ENCODE results near the gene RNU6-9. TPM values are rescaled to one million over a fixed set of nuclear protein-coding genes. Genes with fewer than 3 reads are reported as not detected.

The RNU6-9 gene
- total RNA-seq, 1 experiment from 2014 or later = not detected

- in situ Hi-C loops (cut with HindIII; ENCODE audit: low sequenced_read_pairs) = no loop called here
- no peak for DNase-seq (ENCODE audit: low spot score)
Measured at GRCh38 chr19:927351-927779, 34.1 kb downstream of the RNU6-9 start.

DNA sequence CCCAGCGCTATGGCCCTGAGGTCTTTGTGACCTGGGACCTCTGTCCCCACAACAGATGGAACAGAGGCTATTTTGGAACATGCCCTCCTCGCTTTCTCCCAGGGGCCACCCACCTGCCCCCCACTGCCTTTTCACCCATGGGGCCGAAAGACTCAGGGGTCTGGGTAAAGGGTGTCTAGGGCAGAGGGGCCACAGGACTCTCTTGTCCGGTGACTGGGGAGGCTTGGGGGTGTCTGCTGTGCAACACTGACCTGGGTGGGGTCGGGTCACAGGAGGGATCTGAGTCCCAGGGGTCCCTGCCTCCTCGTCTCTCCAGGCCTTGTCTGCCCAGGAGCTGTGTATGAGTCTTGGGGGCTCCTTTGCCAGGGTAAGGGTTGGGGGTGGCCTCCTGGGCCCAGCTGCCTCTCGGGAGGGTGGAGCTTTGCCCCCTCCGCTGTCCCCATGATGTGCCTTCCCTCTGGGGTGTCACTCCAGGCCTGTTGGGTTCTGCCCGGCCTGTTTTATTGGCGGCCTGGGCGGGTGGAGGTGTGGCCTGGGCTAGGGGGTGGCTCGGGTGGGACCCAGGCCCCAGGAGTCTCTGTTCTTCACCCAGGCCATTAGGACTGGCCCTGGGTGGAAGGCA lies 34.6 kb downstream of the RNU6-9 start:
- DNase-seq (ENCODE audit: low spot score) = no peak
- in situ Hi-C loops (cut with HindIII; ENCODE audit: low sequenced_read_pairs) = no loop called here

DNA sequence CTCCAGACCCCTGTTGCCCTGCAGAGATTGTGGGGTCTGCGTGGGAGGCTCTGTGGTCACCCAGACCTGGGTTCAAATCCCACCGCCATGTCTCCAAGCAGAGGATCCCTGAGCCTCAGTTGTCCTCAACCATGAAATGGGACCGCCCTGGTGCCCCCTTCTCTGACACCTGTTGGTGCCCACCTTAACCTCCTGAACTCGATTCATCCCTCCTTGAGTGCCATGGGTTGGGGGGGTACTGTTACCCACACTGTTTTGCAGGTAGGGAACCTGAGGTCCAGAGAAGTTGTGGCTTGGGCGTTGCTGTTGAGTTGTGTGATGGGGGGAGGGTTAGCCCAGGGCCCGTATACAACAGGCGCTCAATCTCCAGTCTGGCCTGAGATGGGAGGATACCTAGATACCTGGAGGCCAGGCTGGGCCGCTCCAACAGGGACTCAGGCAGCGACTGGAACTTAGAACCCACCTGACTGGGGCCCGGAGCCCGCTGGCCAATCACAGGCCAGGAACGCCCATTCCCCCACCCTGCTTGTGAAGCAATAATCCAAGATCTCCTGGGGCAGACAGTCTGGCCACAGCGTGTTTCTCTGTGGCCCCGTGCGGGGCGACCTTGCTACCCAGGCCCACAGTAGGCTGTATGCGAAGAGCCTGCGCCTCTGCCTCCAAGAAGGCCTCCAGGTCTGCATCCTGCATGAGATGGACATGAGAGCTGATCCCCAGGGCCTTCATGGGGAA lies 35.4 kb downstream of the RNU6-9 start:
- in situ Hi-C loops (cut with HindIII; ENCODE audit: low sequenced_read_pairs) = no loop called here
- peak; percentile 75 for DNase-seq (ENCODE audit: low spot score)

GRCh38 chr19:929203-929890 lies 36.1 kb downstream of the RNU6-9 start:
- in situ Hi-C loops (cut with HindIII; ENCODE audit: low sequenced_read_pairs) = no loop called here
- no peak for DNase-seq (ENCODE audit: low spot score)

- no peak for DNase-seq (ENCODE audit: low spot score)
- in situ Hi-C loops (cut with HindIII; ENCODE audit: low sequenced_read_pairs) = no loop called here
Measured at GRCh38 chr19:929891-930258, 36.6 kb downstream of the RNU6-9 start.

GRCh38 chr19:931860-932647 lies 38.8 kb downstream of the RNU6-9 start:
- DNase-seq (ENCODE audit: low spot score) = no peak

DNA sequence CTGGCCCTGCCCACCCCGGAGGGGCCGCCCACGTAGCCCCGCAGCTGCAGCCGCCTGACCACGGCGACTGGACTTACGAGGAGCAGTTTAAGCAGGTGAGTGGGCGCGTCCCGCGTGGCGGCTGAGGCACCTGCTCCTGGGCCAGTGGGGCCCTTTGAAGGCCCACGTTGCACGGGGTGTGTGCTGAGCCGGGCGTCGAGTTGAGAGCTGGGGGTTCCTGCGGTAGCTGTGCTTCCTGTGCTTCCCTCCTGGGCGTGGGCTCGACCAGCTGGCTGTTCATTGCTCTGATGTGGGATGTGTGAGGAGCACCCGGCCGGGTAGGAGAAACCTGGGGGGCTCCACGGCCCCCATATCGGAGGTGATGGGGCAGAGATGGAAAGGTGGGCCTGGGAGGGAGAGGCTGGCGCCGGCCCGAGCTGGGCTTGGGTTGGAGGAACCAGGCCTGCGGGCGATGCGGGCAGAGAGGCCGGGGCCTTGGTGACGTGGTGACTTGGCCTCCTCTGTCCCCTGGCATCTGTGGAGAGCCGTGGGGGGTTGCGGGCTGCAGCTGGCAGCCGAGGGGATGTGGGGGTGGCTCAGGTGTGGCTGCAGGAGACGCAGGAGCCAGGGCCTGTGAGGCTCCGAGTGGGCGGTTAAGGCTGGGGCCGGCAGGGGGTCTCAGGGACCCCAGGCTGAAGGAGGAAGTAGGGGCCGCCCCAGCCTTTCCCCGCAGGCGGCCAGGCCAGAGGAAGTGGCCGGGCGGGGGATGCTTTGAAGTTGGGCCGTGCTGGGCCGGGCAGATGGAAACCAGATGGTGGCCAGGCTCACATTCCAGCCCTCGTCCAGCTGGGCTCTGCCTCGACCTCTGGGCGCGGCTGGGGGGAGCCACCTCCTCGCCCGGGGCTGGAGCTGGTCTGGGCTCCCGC lies 39.6 kb downstream of the RNU6-9 start:
- DNase-seq (ENCODE audit: low spot score) = peak; percentile 78
- in situ Hi-C loops (cut with HindIII; ENCODE audit: low sequenced_read_pairs) = no loop called here

More at GRCh38 chr19:931860-932647, 38.8 kb downstream of the RNU6-9 start:
- in situ Hi-C loops (cut with HindIII; ENCODE audit: low sequenced_read_pairs) = no loop called here

GRCh38 chr19:933553-933882 lies 40.2 kb downstream of the RNU6-9 start:
- in situ Hi-C loops (cut with HindIII; ENCODE audit: low sequenced_read_pairs) = no loop called here
- no peak for DNase-seq (ENCODE audit: low spot score)

- no peak for DNase-seq (ENCODE audit: low spot score)
- in situ Hi-C loops (cut with HindIII; ENCODE audit: low sequenced_read_pairs) = no loop called here
Measured at GRCh38 chr19:934197-934840, 41.0 kb downstream of the RNU6-9 start.

- in situ Hi-C loops (cut with HindIII; ENCODE audit: low sequenced_read_pairs) = no loop called here
- DNase-seq (ENCODE audit: low spot score) = peak; percentile 74
Measured at GRCh38 chr19:934865-935479, 41.7 kb downstream of the RNU6-9 start.

GRCh38 chr19:936175-936546 lies 42.9 kb downstream of the RNU6-9 start:
- in situ Hi-C loops (cut with HindIII; ENCODE audit: low sequenced_read_pairs) = no loop called here
- DNase-seq (ENCODE audit: low spot score) = no peak

DNA sequence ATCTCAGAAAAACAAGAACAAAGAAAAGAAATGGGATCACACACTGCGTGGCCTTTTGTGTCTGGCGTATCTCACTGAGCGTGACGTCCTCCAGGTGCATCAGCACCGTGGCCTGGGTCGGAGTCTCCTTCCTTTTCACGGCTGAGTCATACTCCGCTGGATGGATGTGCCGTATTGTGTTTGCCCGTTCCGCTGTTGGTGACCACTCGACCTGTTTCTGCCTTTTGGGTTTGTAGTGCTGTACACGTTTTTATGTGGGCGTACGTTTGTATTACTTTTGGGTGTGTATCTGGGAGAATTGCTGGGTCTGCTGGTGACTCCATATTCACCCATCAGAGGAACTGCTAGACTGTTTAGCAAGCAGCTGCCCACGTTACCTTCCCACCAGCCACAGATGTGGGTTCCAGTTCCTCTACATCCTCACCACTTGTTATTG lies 44.0 kb downstream of the RNU6-9 start:
- in situ Hi-C loops (cut with HindIII; ENCODE audit: low sequenced_read_pairs) = no loop called here
- DNase-seq (ENCODE audit: low spot score) = no peak

GRCh38 chr19:938233-938923 lies 45.1 kb downstream of the RNU6-9 start:
- in situ Hi-C loops (cut with HindIII; ENCODE audit: low sequenced_read_pairs) = no loop called here

GRCh38 chr19:939439-939838 lies 46.2 kb downstream of the RNU6-9 start:
- in situ Hi-C loops (cut with HindIII; ENCODE audit: low sequenced_read_pairs) = no loop called here
- no peak for DNase-seq (ENCODE audit: low spot score)

More at GRCh38 chr19:938233-938923, 45.1 kb downstream of the RNU6-9 start:
- no peak for DNase-seq (ENCODE audit: low spot score)

- in situ Hi-C loops (cut with HindIII; ENCODE audit: low sequenced_read_pairs) = no loop called here
- DNase-seq (ENCODE audit: low spot score) = no peak
Measured at GRCh38 chr19:939922-940321, 46.6 kb downstream of the RNU6-9 start.

GRCh38 chr19:940591-941291 lies 47.5 kb downstream of the RNU6-9 start:
- peak; percentile 30 for DNase-seq (ENCODE audit: low spot score)
- in situ Hi-C loops (cut with HindIII; ENCODE audit: low sequenced_read_pairs) = no loop called here

Data from G401 (cell line).